Neural cell (in vitro differentiated cells): ENCODE data around the gene WDR33. TPM values are rescaled to one million over a fixed set of nuclear protein-coding genes. Genes with fewer than 3 reads are reported as not detected.

Experiments
- H2AFZ ChIP-seq: fragments of 200-600, 300-800 bp; sonication (generic), shearing (Covaris generic); 2 replicates; pipeline ENCODE4 v1.6.0; 2014; ENCODE audit warnings: low read depth, mild to moderate bottlenecking, antibody characterized with exemption, low read length, moderate library complexity
- H3F3A ChIP-seq: fragments of 200-600 bp; shearing (Covaris generic); 2 replicates; pipeline ENCODE4 v1.6.1; 2016; ENCODE audit warnings: mild to moderate bottlenecking, moderate library complexity, mixed read lengths, antibody characterized with exemption, low read length; ENCODE audit not compliant: insufficient read depth, poor library complexity, severe bottlenecking
- H3K27ac ChIP-seq: fragments of 200-600, 300-800 bp; sonication (generic), shearing (Covaris generic); 2 replicates; pipeline ENCODE4 v1.5.1; 2014; ENCODE audit warnings: mild to moderate bottlenecking, low read length, moderate library complexity
- H3K27me3 ChIP-seq: fragments of 300-800, 200-600 bp; sonication (generic), shearing (Covaris generic); 2 replicates; pipeline ENCODE4 v1.6.0; 2014; ENCODE audit warnings: mild to moderate bottlenecking, low read depth, low read length, moderate library complexity; ENCODE audit not compliant: insufficient read depth
- H3K36me3 ChIP-seq: fragments of 300-800, 200-600 bp; sonication (generic), shearing (Covaris generic); 2 replicates; pipeline ENCODE4 v1.5.1; 2014; ENCODE audit warnings: mild to moderate bottlenecking, antibody characterized with exemption, low read length, moderate library complexity; ENCODE audit not compliant: insufficient read depth
- H3K4me2 ChIP-seq: fragments of 300-800, 200-600 bp; sonication (generic), shearing (Covaris generic); 2 replicates; pipeline ENCODE4 v1.6.0; 2014; ENCODE audit warnings: mild to moderate bottlenecking, low read length
- H3K4me3 ChIP-seq: fragments of 300-800, 200-600 bp; sonication (generic), shearing (Covaris generic); 2 replicates; pipeline ENCODE4 v1.5.1; 2014; ENCODE audit warnings: mild to moderate bottlenecking, low read length, moderate library complexity
- H3K79me2 ChIP-seq: fragments of 200-600 bp; shearing (Covaris generic); replicated peaks from 2 replicates; pipeline ENCODE4 v1.6.0; 2014; ENCODE audit warnings: mild to moderate bottlenecking, low read length, moderate library complexity; ENCODE audit not compliant: insufficient read depth
- H3K9ac ChIP-seq: fragments of 300-800, 200-600 bp; sonication (generic), shearing (Covaris generic); 2 replicates; pipeline ENCODE4 v1.6.1; 2016; ENCODE audit warnings: mild to moderate bottlenecking, low read length, mixed read lengths
- H3K9me2 ChIP-seq: fragments of 200-600 bp; shearing (Covaris generic); 2 replicates; pipeline ENCODE4 v1.6.1; 2016; ENCODE audit warnings: mild to moderate bottlenecking, low read length, mixed read lengths; ENCODE audit not compliant: insufficient read depth
- H3K9me3 ChIP-seq: fragments of 200-600, 300-800 bp; sonication (generic), shearing (Covaris generic); 2 replicates; pipeline ENCODE4 v1.6.1; 2016; ENCODE audit warnings: mild to moderate bottlenecking, mixed run types, low read length, moderate library complexity, mixed read lengths
- H4K20me1 ChIP-seq: fragments of 200-600 bp; shearing (Covaris generic); 2 replicates; pipeline ENCODE4 v1.6.1; 2016; ENCODE audit warnings: mild to moderate bottlenecking, mixed run types; ENCODE audit not compliant: insufficient read depth
- CTCF ChIP-seq: fragments of 450-650 bp; IDR thresholded peaks from 2 replicates; pipeline ENCODE4 v1.5.1; 2014; ENCODE audit warnings: antibody characterized with exemption, mild to moderate bottlenecking, moderate library complexity; ENCODE audit not compliant: poor library complexity, severe bottlenecking
- EP300 ChIP-seq: fragments of 450-650 bp; conservative IDR thresholded peaks from 2 replicates; pipeline ENCODE4 v1.6.1; 2014; ENCODE audit warnings: antibody characterized with exemption, mild to moderate bottlenecking, moderate library complexity; ENCODE audit not compliant: poor library complexity, severe bottlenecking
- EZH2 ChIP-seq: fragments of 200-600, 300-800 bp; shearing (Covaris generic), sonication (generic); IDR thresholded peaks from 2 replicates; pipeline ENCODE4 v1.6.1; 2014; ENCODE audit warnings: antibody characterized with exemption, low read length, borderline replicate concordance, mild to moderate bottlenecking; ENCODE audit not compliant: insufficient read depth, poor library complexity, severe bottlenecking
- MXI1 ChIP-seq: fragments of 450-650 bp; conservative IDR thresholded peaks from 2 replicates; pipeline ENCODE4 v1.6.1; 2014; ENCODE audit warnings: antibody characterized with exemption, mild to moderate bottlenecking; ENCODE audit not compliant: poor library complexity, severe bottlenecking
- POLR2AphosphoS5 ChIP-seq: IDR thresholded peaks from 2 replicates; pipeline ENCODE4 v1.6.1; 2012
- RAD21 ChIP-seq: fragments of 450-650 bp; conservative IDR thresholded peaks from 2 replicates; pipeline ENCODE4 v1.6.1; 2014; ENCODE audit warnings: antibody characterized with exemption, mild to moderate bottlenecking, moderate library complexity
- REST ChIP-seq: IDR thresholded peaks from 2 replicates; pipeline ENCODE4 v1.6.1; 2012; ENCODE audit warnings: borderline replicate concordance
- SMC3 ChIP-seq: fragments of 450-650 bp; conservative IDR thresholded peaks from 2 replicates; pipeline ENCODE4 v1.6.1; 2014; ENCODE audit warnings: antibody characterized with exemption, mild to moderate bottlenecking, moderate library complexity; ENCODE audit not compliant: poor library complexity
- TAF1 ChIP-seq: IDR thresholded peaks from 2 replicates; pipeline ENCODE4 v1.6.1; 2012; ENCODE audit warnings: low read depth
- polyA plus RNA-seq: library from polyadenylated mRNA; depleted of rRNA; stranded (reverse); fragments of >200 nt; gene quantifications from 2 replicates; pipeline ENCODE4 v1.2.3, GENCODE V29; 2014

WDR33 gene
- polyA plus RNA-seq, 1 donor from 2014 or later = 58.7 TPM

GRCh38 chr2:127685410-127686080, 125.4 kb downstream of the WDR33 start:
- no peak overlapping the region for H3K4me3 ChIP-seq
- no peaks in the 10 kb centered on the region for H4K20me1 ChIP-seq
- TF ChIP-seq TAF1 (no peak), MXI1 (no peak), EZH2 (no peak), REST (no peak), SMC3 (no peak), EP300 (no peak), RAD21 (no peak), POLR2AphosphoS5 (no peak), CTCF (no peak)
- H3K79me2 ChIP-seq = no peaks in the 10 kb centered on the region
- no peaks in the 10 kb centered on the region for H3F3A ChIP-seq
- H2AFZ ChIP-seq = no peak overlapping the region
- no peak overlapping the region for H3K27ac ChIP-seq
- no peaks in the 10 kb centered on the region for H3K27me3 ChIP-seq
- H3K4me2 ChIP-seq = no peak overlapping the region
- no peaks in the 10 kb centered on the region for H3K36me3 ChIP-seq
- no peak overlapping the region for H3K9ac ChIP-seq
- H3K9me3 ChIP-seq = no peaks in the 10 kb centered on the region
- no peaks in the 10 kb centered on the region for H3K9me2 ChIP-seq

- H3K27ac ChIP-seq = no peak overlapping the region
- H3K9me3 ChIP-seq = no peaks in the 10 kb centered on the region
- no peaks in the 10 kb centered on the region for H3K9me2 ChIP-seq
- no peak overlapping the region for H3K4me3 ChIP-seq
- H2AFZ ChIP-seq = no peak overlapping the region
- no peaks in the 10 kb centered on the region for H3K27me3 ChIP-seq
- H3F3A ChIP-seq = no peaks in the 10 kb centered on the region
- H3K79me2 ChIP-seq = no peaks in the 10 kb centered on the region
- TF ChIP-seq MXI1 (no peak), EP300 (no peak)
- H3K36me3 ChIP-seq = no peaks in the 10 kb centered on the region
- no peak overlapping the region for H3K9ac ChIP-seq
- H3K4me2 ChIP-seq = no peak overlapping the region
- no peaks in the 10 kb centered on the region for H4K20me1 ChIP-seq
Measured at GRCh38 chr2:127683757-127684156, 127.2 kb downstream of the WDR33 start.
